ENCODE data around the gene PEPD. TPM values are rescaled to one million over a fixed set of nuclear protein-coding genes. Genes with fewer than 3 reads are reported as not detected.

The PEPD gene
- total RNA-seq, 4 donors from 2014 or later, result 33.9 to 57.0 (median 45.0) TPM

DNA sequence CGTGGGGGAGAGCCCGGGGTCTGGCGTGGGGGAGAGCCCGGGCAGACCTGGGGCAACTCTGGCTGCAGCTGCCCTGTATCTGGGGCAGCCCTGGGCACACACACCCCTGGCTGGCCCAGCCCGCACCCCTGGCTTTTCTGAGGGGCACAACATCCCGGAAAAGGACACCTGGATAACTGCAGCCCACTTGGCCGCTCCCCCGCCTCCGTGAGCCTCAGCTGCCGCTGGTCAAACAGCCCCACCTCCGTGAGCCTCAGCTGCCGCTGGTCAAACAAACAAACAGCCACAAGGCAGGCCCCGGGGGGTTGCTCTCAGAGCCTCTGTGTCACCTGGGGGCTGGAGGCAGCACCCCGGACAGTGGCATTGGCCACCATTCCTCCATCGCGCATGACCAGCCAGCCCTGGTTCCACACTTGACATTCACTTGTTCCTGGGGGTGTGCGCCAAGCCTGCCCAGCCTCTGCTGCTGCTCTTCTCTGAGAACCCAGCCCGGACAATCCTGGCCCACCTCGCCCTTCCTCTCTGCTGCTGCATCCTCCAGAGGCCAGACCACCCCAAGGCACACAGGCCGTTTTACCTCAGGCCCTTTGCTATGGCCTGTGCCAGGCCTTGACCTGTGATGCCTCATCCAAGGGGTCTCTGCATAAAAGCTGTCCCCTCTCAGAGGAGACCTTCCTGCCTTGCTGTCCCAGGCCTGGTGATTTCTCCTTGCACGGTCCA, 128.1 kb downstream of the PEPD start:
- Histone ChIP-seq H3K27ac (peak overlapping the region in 3 of 4 donors; percentile 12 to 52 (median 13)), H3K4me3 (no peak overlapping the region), H3K27me3 (no peaks in the 10 kb centered on the region), H3K36me3 (no peaks in the 10 kb centered on the region), H3K4me1 (peaks cover 59 to 70% of the 10 kb centered on the region in 2 donors), H3K9me3 (no peaks in the 10 kb centered on the region)
- ATAC-seq (no peak), DNase-seq (no peak)
- in situ Hi-C loops (cut with MboI; ENCODE audit: low sequenced_read_pairs in 4 of 4), result no loop called here
- TF ChIP-seq, protein P1, sequence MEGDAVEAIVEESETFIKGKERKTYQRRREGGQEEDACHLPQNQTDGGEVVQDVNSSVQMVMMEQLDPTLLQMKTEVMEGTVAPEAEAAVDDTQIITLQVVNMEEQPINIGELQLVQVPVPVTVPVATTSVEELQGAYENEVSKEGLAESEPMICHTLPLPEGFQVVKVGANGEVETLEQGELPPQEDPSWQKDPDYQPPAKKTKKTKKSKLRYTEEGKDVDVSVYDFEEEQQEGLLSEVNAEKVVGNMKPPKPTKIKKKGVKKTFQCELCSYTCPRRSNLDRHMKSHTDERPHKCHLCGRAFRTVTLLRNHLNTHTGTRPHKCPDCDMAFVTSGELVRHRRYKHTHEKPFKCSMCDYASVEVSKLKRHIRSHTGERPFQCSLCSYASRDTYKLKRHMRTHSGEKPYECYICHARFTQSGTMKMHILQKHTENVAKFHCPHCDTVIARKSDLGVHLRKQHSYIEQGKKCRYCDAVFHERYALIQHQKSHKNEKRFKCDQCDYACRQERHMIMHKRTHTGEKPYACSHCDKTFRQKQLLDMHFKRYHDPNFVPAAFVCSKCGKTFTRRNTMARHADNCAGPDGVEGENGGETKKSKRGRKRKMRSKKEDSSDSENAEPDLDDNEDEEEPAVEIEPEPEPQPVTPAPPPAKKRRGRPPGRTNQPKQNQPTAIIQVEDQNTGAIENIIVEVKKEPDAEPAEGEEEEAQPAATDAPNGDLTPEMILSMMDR (IDR thresholded peaks at IDR 0.05 in 4 of 5, conservative IDR thresholded peaks at IDR 0.05 in 1 of 5), result no peak
- TF ChIP-seq POLR2A (IDR thresholded peaks at IDR 0.05), result no peak
- intact Hi-C loops (cut with DNase I; ENCODE audit: low total_unique reads), result no loop called here

DNA sequence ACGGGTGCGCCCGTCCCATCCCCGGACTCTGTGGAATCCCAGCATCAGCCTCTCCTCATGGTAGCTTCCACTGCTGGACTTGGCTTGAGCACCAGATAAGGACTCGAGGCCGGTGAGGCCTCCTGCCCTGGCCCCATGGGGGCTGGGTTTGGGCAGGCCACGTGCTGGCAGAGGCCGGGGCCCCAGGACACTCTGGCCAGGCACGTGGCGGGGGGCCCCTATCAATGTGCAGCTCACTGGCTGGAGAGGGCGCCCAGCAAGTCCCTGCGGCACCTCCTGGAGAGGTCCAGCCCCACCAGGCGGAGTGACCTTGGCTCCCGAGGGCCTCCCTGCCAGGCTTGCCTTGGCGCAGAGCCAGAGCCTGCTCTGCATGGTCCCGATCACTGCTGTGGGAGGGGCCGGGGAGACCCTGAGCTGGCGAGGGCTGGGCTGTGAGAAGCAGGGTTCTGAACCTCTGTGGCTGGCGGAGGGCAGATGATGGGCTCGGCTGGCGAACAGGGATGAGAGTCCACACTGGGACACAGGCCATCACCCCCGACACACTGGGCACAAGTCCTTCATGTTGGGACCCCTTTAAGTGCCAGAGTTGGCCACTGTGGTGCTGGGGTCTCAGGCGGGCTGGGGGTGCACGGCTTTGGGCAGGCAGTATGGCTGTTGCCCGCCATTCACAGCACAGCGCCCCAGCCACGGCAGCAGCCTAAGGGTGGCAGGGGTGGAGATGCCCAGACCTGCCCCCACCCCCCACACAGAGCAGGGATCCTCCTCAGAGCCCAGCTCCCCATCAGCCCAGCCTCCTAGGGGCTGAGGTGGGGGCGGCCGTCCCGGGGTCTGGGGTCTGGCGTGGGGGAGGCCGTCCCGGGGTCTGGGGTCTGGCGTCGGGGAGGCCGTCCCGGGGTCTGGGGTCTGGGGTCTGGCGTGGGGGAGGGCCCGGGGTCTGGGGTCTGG, 129.0 kb downstream of the PEPD start:
- in situ Hi-C loops (cut with MboI; ENCODE audit: low sequenced_read_pairs in 4 of 4), result no loop called here
- intact Hi-C loops (cut with DNase I; ENCODE audit: low total_unique reads), result no loop called here
- Histone ChIP-seq H3K27ac (no peak overlapping the region), H3K27me3 (no peaks in the 10 kb centered on the region), H3K36me3 (no peaks in the 10 kb centered on the region), H3K9me3 (no peaks in the 10 kb centered on the region), H3K4me1 (peaks cover 67 to 75% of the 10 kb centered on the region in 2 donors), H3K4me3 (no peak overlapping the region)
- TF ChIP-seq, protein P1 (IDR thresholded peaks at IDR 0.05 in 4 of 5, conservative IDR thresholded peaks at IDR 0.05 in 1 of 5), result no peak
- no peak for TF ChIP-seq POLR2A (IDR thresholded peaks at IDR 0.05)
- DNase-seq (no peak), ATAC-seq (no peak)

GRCh38 chr19:33391631-33392249, 129.9 kb downstream of the PEPD start:
- TF ChIP-seq, protein P1 (IDR thresholded peaks at IDR 0.05 in 4 of 5, conservative IDR thresholded peaks at IDR 0.05 in 1 of 5), result no peak
- no peak for TF ChIP-seq POLR2A (IDR thresholded peaks at IDR 0.05)
- no peak for ATAC-seq
- Histone ChIP-seq H3K4me1 (peaks cover 76 to 77% of the 10 kb centered on the region in 2 donors), H3K9me3 (no peaks in the 10 kb centered on the region), H3K27me3 (no peaks in the 10 kb centered on the region), H3K27ac (no peak overlapping the region), H3K36me3 (no peaks in the 10 kb centered on the region), H3K4me3 (no peak overlapping the region)
- in situ Hi-C loops (cut with MboI; ENCODE audit: low sequenced_read_pairs in 4 of 4) (no loop called here), intact Hi-C loops (cut with DNase I; ENCODE audit: low total_unique reads) (no loop called here)
- no peak for DNase-seq

DNA sequence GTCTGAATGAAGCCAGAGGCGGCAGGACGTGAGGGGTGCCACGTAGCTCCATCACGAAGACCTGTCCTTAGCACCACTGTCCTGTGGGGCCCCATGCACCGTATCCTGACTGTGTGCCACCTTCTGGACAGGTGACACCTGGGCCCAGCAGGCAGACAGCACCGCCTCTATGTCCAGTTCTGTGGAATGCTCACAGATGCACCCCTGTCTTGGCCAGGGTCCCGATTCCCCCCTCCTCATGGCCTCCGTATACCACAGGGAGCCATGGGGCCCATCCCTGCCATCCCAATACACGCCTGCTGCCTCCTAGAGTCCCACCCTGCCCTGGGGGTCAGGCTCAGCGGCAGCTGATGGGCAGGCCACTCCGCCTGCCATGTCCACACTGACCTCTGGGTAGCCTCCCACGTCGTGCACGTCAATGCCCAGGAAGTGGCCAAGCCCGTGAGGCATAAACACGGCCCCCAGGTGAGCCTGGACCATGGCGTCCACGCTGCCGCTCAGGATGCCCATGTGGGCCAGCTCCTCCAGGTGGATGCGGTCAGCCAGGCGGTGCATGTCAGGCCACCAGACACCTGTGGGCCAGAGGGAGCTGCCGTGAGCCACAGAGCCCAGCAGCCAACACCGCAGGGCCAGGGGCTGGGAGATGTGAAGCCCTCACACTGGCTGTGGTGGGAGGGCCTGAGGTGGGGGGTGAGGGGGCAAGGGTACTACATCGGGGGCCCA, 130.5 kb downstream of the PEPD start:
- DNase-seq, result no peak
- no peak for TF ChIP-seq POLR2A (IDR thresholded peaks at IDR 0.05)
- TF ChIP-seq, protein P1 (IDR thresholded peaks at IDR 0.05 in 4 of 5, conservative IDR thresholded peaks at IDR 0.05 in 1 of 5), result no peak
- ATAC-seq, result no peak
- Histone ChIP-seq H3K4me1 (peaks cover 77 to 83% of the 10 kb centered on the region in 2 donors), H3K27ac (peak overlapping the region; percentile 60 to 87 (median 82)), H3K36me3 (no peaks in the 10 kb centered on the region), H3K27me3 (no peaks in the 10 kb centered on the region), H3K9me3 (no peaks in the 10 kb centered on the region), H3K4me3 (no peak overlapping the region)
- intact Hi-C loops (cut with DNase I; ENCODE audit: low total_unique reads) (no loop called here), in situ Hi-C loops (cut with MboI; ENCODE audit: low sequenced_read_pairs in 4 of 4) (no loop called here)
